Glomerular visceral epithelial cell (primary cell): ENCODE measurements around the gene GATC.
A peak's percentile ranks its signal among the peaks of the same experiment; 100 is the strongest.

ENCODE experiments used
- DNase-seq: peaks from one replicate; pipeline ENCODE4 v3.0.0-alpha.2; 2016; ENCODE audit errors: extremely low spot score

The GATC gene, protein sequence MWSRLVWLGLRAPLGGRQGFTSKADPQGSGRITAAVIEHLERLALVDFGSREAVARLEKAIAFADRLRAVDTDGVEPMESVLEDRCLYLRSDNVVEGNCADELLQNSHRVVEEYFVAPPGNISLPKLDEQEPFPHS

DNA sequence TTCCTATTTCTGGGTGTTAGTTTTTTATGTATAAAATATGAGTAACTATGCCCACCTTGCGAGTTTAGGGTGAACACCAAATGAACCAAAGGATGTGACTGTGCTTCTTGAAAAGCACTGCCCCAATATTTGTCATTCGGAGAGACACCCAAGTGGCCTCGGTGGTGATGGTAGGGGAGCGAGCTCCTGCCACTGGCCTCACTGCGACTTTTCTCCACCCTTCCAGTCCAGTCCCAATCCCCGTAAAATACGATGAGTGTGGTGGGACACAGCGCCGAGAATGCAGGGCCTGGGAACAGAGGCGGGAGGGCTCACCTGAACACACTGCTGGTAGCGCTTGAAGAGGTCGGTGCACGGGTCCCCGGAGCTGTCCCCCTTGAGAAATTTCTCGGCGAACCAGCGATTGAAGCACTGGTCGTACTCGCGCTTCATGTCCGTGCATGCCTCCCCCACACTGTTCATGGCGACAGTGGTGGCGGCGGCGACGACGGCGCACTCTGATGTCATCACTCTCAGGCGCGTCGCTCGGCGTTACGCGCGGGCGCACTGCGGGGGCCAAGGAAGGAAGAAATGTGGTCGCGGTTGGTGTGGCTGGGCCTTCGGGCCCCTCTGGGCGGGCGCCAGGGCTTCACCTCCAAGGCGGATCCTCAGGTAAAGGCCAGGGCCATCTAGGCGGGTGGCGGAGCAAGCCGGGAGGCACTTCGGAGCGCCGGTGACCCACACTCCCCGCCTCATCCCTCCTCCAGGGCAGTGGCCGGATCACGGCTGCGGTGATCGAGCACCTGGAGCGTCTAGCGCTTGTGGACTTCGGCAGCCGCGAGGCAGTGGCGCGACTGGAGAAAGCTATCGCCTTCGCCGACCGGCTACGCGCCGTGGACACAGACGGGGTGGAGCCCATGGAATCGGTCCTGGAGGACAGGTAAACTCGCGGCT is at the start of gene GATC, which contains the start of gene TRIAP1:
GATC (plus strand) TSS at position 534 of the 933 bp plus-strand sequence; CDS start at position 571, 37 bp downstream.
TRIAP1 (minus strand) TSS at position 474 of the 933 bp plus-strand sequence; CDS start at position 462, 12 bp downstream.
- peak; percentile 76 for DNase-seq

DNA sequence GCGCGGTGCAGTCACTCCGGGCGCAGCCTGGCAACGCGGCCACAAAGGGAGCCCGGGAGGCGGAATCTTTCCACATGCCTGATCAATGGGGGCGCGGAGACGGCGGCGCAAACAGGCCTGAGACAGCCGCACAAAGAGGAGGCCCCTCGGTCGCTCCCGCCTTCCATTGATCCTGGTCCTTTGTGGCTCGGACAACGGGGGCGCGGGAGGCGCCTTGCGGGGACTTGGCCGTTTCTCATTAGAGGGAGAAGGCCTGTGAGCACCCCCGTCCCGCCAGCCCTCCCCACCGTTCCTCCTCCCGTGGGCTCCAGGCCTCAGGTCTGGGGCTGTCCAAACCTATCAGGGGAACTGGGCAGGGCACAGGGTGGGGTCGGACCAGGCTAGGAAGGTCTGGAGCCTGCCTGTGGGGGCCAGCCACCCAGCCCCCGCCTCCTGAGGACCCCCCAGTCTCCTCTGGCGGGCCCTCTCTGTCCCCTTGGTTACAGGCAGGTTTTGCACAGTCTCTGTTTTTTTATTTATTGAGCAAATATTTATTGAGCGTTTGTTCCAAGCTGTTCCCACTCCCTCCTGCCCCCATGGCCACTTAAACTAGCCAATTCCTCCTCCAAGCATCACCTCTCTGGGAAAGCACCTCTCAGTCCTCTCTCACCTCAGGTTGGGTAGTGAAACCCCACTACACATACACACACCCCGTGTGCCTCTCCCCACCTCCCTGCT is 48.3 kb upstream of the GATC start:
- DNase-seq: peak; percentile 22

DNA sequence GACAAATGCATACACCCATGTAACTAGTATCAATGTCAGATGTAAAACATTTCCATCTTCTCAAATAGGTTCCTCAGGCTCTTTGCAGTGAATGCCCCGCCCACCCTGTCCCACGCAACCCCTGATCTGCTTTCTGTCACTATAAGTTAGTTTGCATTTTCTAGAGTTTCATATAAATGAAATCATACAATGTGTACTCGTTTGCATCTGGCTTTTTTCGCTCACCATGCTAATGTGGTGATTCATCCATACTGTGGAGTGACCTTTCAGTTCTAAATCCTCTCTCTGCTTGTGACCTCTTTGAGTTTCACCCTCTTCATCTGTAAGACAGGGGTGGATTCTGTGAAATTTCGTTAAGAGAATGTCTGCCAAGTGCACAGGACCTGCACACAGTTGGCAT is 46.7 kb upstream of the GATC start:
- DNase-seq: no peak

DNA sequence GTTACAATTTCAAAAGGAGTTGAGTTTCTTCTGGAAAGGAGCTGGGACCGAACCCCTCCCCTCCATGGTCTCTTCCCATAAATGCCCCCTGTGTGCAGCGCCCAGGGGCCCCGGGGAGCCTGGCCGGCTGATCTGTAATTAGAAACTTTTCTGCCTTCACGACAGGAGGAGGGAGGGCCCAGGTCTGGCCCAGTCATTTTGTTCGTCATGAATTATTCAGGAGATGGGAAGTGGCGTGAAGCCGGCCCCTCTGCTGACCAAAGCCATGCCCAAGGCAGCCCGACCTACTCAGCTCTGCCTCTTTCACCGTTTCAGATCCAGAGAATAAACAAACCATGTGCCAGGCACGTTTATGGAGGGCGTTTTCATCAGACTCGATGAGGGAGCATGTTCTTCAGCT is 44.0 kb upstream of the GATC start:
- DNase-seq: no peak

DNA sequence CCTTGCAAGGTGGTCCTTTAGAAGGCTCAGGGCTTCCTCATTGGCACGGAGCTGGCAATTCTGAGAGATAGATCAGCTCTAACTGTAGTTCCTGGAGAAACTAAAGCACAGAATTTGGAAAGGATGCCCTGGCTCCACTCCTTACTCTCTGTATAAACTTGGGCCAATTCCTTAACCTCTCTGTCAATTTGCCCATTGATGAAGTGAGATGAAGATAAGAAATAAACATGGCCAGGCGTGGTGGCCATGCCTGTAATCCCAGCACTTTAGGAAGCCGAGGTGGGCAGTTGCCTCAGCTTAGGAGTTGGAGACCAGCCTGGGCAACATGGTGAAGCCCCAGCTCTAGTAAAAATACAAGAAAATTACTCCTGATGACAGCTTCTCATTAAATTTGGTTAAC is 42.4 kb upstream of the GATC start:
- DNase-seq: no peak

DNA sequence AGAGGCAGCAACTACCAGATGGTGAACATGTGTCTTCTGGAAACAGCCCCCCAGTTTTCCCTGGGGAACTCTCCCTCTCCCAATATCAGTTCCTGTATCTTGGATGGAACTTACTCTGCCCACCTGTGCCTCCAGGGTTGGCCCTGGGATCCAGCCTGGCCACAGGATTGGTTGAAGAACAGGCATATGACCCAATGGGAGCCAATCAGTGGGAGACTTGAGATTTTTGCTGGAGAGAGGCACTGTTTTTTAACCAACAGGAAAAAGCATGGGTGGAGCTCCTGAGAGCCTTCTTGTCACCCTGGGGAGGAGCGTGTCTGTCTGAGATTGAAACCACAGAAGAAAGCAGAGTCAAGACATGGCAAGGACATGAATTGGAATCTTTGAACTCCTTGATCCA is 42.0 kb upstream of the GATC start:
- no peak for DNase-seq

DNA sequence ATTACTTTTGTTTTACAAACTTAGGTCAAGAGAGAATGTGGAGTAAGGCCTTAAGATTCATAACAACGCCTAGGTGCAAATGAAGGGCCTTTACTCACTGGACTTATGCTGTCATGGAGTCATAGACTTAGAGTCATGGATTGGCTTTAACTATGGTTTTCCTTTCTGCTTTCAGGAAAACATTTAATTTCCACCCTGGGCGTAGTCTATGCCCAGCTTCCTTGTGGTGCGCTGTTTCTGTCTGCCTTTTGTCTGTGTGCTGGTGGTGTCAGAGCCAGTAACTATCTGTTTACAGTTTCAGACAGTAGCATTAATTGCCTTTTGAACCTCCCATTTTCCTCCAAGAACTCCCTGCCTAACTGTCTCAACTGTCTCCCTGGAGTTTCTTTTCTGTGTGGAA is 40.2 kb upstream of the GATC start:
- DNase-seq: no peak

DNA sequence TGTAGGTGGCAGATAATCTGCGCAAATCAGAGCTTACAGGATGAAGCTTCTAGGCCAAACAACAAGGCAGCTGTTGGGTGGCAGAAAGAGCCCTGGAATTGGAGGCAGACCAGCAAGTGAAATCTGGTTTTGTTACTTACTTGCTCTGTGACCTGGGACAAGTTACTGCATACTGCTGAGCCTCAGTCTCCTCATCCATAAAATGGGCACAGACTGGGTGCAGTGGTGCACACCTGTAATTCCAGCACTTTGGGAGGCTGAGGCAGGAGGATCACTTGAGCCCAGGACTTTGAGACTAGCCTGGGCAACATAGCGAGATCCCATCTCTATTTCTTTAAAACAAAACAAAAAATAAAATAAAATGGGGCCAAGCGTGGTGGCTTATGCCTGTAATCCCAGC is 39.7 kb upstream of the GATC start:
- DNase-seq: no peak

DNA sequence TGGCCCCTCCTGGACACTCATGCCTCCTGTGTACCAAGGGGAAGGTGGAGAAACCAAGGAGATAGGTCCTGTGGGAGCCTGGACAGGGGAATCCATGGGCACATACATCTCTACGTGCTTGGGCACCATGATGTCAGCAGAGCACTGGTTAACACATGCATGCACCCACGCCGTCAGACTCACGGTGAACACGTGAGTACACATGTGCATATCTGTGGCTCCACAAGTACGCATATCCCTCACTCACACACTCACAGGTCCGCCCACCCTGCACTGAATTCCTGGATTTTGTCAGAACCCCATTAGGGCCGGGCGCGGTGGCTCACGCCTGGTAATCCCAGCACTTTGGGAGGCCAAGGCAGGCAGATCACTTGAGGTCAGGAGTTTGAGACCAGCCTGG is 37.5 kb upstream of the GATC start:
- DNase-seq: no peak

DNA sequence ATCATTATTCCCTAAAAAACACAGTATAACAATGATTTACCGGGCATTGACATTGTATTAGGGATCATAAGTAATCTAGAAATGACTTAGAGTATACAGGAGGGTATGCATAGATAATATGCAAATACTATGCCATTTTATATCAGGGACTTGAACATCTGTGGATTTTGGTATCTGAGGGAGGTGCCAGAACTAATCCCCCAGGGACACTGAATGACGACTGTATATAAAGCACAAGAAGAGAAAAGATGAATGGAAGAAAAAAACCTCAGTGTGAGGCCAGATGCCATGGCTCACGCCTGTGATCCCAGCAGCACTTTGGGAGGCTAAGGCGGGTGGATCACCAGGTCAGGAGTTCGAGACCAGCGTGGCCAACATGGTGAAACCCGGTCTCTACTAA is 33.8 kb upstream of the GATC start:
- DNase-seq: no peak

DNA sequence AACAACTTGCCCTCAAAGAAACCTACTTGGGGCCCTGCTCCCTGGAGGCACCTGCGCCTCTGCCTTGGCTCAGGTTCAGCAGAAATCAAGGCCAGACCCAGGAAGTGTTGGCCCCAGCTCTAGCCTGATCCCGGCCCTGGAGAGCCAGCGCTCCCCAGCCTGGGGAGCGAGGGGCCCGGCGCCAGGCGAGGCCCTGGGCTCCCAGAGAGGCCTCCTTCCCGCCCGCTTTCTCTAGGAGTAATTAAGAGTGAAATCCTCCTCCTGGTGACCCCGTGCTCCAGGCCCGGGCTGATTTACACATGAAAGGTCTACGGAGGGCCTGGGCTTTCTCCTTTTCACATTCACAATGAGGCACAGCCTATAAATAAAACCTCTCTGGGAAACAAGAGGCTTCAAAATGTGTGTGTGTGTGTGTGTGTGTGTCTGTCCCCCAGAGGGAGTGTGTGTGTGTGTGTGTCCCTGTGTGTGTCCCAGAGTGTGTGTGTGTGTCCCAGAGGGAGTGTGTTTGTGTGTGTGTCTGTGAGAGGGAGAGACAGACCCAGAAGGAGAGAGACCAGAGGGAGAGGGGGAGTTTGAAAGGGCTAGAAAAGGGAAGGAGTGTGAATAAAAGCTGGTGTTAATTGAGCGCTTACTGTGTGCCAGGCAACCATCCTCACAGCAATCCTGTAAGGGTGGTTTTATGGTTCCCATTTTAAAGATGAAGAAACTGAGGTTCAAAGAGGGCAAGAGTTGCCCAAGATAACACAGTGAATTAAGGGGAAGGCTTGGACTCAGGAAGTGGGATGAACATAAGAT is 32.1 kb upstream of the GATC start:
- no peak for DNase-seq

DNA sequence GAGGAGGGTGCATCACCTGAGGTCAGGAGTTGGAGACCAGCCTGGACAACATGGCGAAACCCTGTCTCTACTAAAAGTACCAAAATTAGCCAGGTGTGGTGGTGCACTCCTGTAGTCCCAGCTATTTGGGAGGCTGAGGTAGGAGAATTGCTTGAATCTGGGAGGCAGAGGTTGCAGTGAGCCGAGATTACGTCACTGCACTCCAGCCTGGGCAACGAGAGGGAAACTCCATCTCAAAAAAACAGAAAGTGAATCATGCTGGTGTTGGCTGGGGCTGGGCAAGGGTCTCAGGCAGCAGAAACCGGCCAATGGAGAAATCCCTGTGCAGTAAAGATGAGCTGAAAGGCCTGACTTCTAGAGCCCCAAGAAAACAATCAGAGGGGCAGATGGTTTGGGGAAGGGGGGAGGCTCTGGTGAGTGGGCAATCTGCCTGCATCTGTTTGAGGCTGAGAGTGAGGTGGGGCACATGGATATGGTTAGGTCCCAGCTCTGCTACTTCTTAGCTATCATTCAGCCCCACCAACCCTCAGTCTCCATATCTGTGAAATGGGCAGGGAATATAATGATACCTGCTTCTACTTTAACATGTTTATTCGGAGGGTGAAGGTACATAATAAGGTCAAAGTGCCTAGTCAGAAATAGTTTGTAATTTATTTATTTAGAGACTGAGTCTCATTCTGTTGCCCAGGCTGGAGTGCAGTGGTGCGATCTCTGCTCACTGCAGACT is 29.6 kb upstream of the GATC start:
- DNase-seq: no peak

DNA sequence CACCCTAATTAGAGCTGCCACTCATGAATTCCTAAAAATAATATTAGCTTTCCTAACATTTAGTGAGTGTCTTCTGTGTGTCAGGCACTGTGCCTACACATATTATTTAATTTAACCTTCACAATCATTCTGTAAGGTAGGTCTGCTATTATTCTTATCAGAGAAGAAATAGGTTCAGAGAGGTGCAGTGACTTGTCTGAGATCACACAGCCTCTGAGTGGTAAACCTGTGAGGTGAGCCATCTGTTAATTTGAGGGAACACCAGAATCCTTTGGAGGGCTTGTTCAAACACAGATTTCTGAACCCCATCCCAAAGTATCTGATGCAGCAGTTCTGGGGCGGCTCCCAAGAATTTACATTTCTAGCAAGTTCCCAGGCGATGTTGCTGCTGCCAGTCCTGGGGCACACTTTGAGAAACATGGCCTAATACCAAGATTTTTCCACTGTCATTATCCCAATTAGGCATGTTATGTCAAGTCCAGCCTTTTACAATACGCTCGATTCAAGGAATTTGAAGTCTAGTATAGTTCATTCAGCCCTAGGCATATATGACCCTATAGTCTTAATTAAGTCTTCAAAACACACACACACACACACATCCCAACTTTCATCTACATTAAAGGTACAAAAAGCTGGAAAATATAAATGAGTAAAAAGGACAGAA is 28.2 kb upstream of the GATC start:
- no peak for DNase-seq

DNA sequence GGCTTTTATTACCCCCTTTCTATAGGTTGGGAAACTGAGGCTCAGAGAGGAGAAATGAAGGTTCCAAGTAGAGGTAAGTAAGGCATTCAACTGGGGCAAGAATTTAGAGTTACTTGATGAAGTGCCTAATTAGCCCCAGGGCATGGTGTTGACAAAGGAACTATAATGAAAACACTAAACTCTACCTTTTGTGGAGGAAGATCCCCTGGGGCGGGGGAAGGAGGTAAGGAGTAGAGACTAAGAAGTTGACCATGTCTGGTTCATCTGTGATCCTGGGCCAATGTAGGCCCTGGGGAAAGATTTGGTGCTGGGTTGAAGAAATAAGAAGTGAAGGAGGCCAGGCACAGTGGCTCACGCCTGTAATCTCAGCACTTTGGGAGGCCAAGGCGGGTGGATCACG is 24.5 kb upstream of the GATC start:
- no peak for DNase-seq

DNA sequence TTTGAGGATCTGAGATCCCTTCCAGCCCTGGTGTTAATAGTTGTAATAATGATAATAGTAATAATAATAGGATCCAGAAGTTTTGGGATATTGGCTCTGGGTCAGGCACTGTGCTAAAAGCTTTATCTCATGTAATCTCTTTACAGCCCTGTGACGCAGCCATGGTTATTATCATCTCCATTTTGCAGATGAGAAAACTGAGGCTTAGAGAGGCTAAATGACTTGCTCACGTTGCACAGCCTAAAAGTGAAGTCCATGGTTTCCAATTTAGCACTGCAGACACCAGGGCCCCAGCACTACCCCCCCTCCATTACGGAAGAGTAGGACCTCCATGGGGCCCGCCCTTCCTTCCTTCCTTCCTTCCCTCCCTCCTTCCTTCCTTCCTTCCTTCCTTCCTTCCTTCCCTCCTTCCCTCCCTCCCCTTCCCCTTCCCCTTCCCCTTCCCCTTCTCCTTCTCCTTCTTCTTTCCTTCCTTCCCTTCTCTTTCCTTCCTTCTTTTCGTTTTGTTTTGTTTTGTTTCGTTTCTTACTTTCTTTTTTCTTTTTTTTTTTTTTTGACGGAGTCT is 23.3 kb upstream of the GATC start:
- no peak for DNase-seq

DNA sequence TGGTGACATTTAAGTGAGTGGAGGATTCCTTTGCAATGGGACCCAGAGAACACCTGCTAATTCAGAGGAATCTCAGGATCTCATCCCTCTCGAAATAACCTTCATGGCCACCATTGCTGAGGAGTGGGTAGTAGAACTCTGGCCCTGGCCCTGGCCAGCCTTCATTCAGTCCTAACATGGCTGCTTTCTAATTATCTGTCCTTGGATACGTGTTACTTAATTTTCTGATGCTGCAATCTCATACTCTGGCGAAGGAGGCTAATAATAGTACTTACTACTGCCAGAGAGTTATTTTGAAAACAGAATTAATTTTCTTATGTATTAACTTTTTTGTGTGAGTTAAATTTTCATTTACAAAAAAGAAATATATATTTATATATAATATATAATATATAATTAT is 20.4 kb upstream of the GATC start:
- no peak for DNase-seq

DNA sequence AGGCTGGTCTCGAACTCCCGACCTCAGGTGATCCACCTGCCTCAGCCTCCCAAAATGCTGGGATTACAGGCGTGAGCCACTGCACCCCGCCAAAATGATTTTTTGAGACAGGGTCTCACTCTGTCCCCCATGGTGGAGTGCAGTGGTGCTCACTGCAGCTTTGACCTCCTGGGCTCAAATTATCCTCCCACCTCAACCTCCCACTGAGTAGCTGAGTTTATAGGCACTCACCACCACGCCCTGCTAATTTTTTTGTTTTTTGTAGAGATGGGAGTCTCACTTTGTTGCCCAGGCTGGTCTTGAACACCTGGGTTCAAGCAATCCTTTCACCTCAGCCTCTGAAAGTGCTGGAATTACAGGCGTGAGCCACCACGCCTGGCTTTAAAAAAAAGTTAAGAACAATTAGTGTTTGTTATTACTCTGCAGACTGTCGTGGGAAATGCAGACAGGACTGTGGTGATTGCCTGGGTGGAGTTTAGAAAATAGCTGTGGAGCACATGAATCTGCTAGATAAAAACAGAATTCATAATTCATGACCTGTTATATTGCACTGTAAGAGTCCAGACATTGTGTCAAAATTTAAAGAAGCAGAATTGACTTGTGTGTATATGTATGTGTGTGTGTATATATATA is 17.5 kb upstream of the GATC start:
- no peak for DNase-seq

DNA sequence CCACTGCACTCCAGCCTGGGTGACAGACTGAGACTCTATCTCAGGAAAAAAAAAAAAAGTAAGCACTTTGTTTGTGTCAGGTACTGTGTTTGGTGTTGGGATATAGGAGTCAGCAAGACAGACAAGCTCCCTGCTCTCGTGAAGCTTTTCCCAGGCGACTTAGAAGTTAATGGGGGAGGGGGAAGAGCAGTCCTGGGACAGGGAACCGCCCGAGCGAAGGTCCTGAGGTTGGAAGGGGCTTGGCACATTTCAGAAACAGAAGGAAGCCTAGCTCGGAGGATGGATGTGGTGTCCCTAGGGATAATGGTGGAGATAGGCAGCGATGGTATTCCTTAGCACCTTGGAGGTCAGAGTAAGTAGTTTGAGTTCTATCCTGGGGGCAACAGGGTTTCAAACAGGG is 16.9 kb upstream of the GATC start:
- DNase-seq: no peak

DNA sequence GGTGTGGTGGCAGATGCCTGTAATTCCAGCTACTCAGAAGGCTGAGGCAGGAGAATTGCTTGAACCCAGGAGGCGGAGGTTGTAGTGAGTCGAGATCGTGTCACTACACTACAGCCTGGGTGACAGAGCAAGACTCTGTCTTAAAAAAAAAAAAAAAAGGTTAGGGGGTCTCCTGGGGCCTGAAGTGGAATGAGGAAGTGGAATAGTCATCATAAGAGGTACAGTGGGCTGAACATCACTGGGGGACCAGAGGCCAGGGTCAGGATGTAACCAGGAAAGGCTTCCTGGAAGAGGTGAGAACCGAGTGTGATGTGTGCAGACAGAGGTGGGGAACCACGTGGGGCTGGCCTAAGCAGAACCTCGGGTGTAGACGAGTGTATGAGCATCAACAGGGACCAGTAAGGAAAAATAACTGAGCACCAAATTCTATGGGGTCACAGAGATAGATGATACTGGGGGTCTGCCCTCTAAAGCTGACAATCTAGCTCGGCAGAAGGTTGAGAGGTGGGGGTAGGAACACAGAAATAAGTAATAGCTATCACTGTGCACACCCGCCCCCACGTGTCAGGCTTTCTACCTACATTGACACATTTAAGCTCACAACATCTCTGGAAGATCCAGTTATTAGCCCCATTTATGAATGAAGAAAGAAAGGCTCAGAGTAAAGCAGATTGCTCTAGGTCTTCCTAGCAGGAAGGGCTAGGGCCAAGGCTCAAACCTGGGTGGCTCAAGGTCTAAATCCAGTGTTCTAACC is 13.3 kb upstream of the GATC start:
- DNase-seq: no peak
